GM23338 (cell line): Measurements from ENCODE around the gene FCGBP.

ENCODE experiments used
- CTCF ChIP-seq, 2 experiments: fragments of 200-600 bp in 1 of 2; sonication (generic) in 1 of 2; conservative IDR thresholded peaks; 2 replicates each; pipeline versions ENCODE4 v1.5.1 to v1.6.1; 2016 to 2017; ENCODE audit warnings: antibody characterized with exemption in 2 of 2, low read depth in 2 of 2, mild to moderate bottlenecking in 2 of 2, moderate library complexity in 1 of 2
- EZH2 ChIP-seq: fragments of 200-600 bp; sonication (generic); IDR thresholded peaks from one replicate; pipeline ENCODE4 v1.8.0; 2017; ENCODE audit warnings: antibody characterized with exemption, mild to moderate bottlenecking, low read depth; ENCODE audit not compliant: unreplicated experiment
- POLR2AphosphoS5 ChIP-seq: IDR thresholded peaks from 2 replicates; pipeline ENCODE4 v1.6.1; 2016; ENCODE audit warnings: antibody characterized with exemption, low read depth

DNA sequence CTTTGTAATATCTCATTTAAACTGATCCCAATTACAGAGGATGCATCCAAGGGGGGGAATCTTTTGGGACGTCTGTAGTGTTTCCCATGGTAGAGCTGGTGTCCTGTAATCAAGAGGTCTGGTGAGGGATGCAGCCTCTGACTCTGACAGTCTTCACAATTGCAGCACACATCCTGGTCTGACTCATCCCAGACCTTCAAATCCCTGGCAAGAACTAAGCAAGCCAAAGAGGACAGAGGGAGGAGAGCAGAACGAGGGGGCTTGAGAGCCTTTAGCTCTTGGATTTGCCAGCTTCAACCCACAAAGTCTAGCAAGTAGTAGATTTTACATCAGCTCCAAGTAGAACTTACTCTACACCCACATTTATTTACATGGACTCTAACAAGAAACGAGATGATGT is 17.3 kb upstream of the FCGBP start:
- TF ChIP-seq EZH2 (no peak), POLR2AphosphoS5 (no peak), CTCF (conservative IDR thresholded peaks at IDR 0.05; ENCODE audit: low read depth in 2 of 2) (no peak)
